HCT116 (cell line): ENCODE measurements around the gene CYP46A1. TPM values are rescaled to one million over a fixed set of nuclear protein-coding genes. Genes with fewer than 3 reads are reported as not detected.

Experiments used
- ATAC-seq: fragments of 200-7000 bp; cut with Tn5 transposase; 2 replicates; pipeline ENCODE4 v1.9.1; 2020; ENCODE audit warnings: mild to moderate bottlenecking, moderate library complexity
- BruUV-seq: library from RNA; stranded (reverse); fragments of 400-500 nt; replicated peaks from 2 replicates; lab custom pipeline; 2021; lab: Mats Ljungman, UMichigan
- CTCF ChIA-PET: fragments of 300-600 bp; sonication (Branson Sonifier 250); formaldehyde crosslinking; loops from one replicate; lab custom pipeline; 2021; ENCODE audit warnings: antibody characterized with exemption; lab: Charles Lee
- POLR2A ChIA-PET: fragments of 300-600, 350-600 bp; sonication (Branson Sonifier 250); formaldehyde crosslinking; loops from one replicate; lab custom pipeline; 2021; ENCODE audit warnings: antibody characterized with exemption; lab: Charles Lee
- RAD21 ChIA-PET, 2 experiments: fragments of 300-600 bp; sonication (Branson Sonifier 250); formaldehyde crosslinking; loops; one replicate each; lab custom pipeline; 2023; ENCODE audit warnings: low total read pairs in 2 of 2; ENCODE audit not compliant: uncharacterized antibody in 2 of 2, unreplicated experiment in 2 of 2, low non-redundant PET in 1 of 2; lab: Charles Lee
- DNase-seq: peaks from one replicate; pipeline ENCODE4 v3.0.0-alpha.2; 2010; ENCODE audit warnings: low read depth, low spot score
- H2AFZ ChIP-seq: fragments of 200-600 bp; shearing (Covaris generic), sonication (generic); 2 replicates; pipeline ENCODE4 v1.6.1; 2017; ENCODE audit warnings: low read depth, mixed run types, mixed read lengths, antibody characterized with exemption, low read length; ENCODE audit not compliant: poor library complexity, severe bottlenecking
- H3K27ac ChIP-seq: 2 replicates; pipeline ENCODE4 v1.5.1; 2012; ENCODE audit warnings: low read depth, low read length
- H3K27me3 ChIP-seq: fragments of 200-600 bp; sonication (generic); 2 replicates; pipeline ENCODE4 v1.6.1; 2016; ENCODE audit warnings: mixed run types, low read length, mixed read lengths; ENCODE audit not compliant: insufficient read depth
- H3K36me3 ChIP-seq, 2 experiments: fragments of 200-500 bp in 1 of 2; fragments of 200-600 bp in 1 of 2; sonication (Bioruptor generic) in 1 of 2; sonication (generic) in 1 of 2; 2 replicates each; pipeline versions ENCODE4 v1.5.1 to v1.6.1; 2014 to 2016; ENCODE audit warnings: low read length in 2 of 2, inconsistent platforms in 1 of 2, mixed read lengths in 1 of 2, mixed run types in 1 of 2; ENCODE audit not compliant: insufficient read depth in 2 of 2, control insufficient read depth in 1 of 2
- H3K4me1 ChIP-seq, 2 experiments: fragments of 200-600 bp in 1 of 2; sonication (generic) in 1 of 2; 2 replicates each; pipeline versions ENCODE4 v1.5.1 to v1.6.1; 2012 to 2017; ENCODE audit warnings: low read length in 2 of 2, inconsistent platforms in 1 of 2, mild to moderate bottlenecking in 1 of 2, mixed read lengths in 1 of 2, mixed run types in 1 of 2, moderate library complexity in 1 of 2; ENCODE audit not compliant: insufficient read depth in 2 of 2, control insufficient read depth in 1 of 2
- H3K4me2 ChIP-seq: fragments of 200-600 bp; sonication (generic); 2 replicates; pipeline ENCODE4 v1.6.1; 2017; ENCODE audit warnings: mixed run types, low read length, mixed read lengths
- H3K4me3 ChIP-seq, 2 experiments: fragments of 200-600 bp in 1 of 2; sonication (generic) in 1 of 2; replicated peaks in 1 of 2; 2 replicates each; pipeline ENCODE4 v1.5.1; 2011 to 2016; ENCODE audit warnings: low read length in 2 of 2, control low read depth in 1 of 2, low read depth in 1 of 2, mild to moderate bottlenecking in 1 of 2, mixed read lengths in 1 of 2, mixed run types in 1 of 2
- H3K79me2 ChIP-seq: fragments of 200-600 bp; sonication (generic); 2 replicates; pipeline ENCODE4 v1.6.1; 2017; ENCODE audit warnings: mild to moderate bottlenecking, mixed run types, low read length, moderate library complexity, mixed read lengths; ENCODE audit not compliant: insufficient read depth
- H3K9ac ChIP-seq: fragments of 200-600 bp; sonication (generic); 2 replicates; pipeline ENCODE4 v1.6.1; 2016; ENCODE audit warnings: low read length, mixed read lengths
- H3K9me2 ChIP-seq: fragments of 200-600 bp; sonication (generic), shearing (Covaris generic); 2 replicates; pipeline ENCODE4 v1.6.1; 2017; ENCODE audit warnings: mixed run types, mild to moderate bottlenecking, moderate library complexity; ENCODE audit not compliant: insufficient read depth
- H3K9me3 ChIP-seq, 2 experiments: fragments of 200-500 bp in 1 of 2; fragments of 200-600 bp in 1 of 2; sonication (Bioruptor generic) in 1 of 2; sonication (generic) in 1 of 2; 2 replicates each; pipeline ENCODE4 v1.6.1; 2014 to 2017; ENCODE audit warnings: low read length in 2 of 2, mixed read lengths in 2 of 2, inconsistent platforms in 1 of 2, low read depth in 1 of 2, mild to moderate bottlenecking in 1 of 2, mixed run types in 1 of 2, moderate library complexity in 1 of 2; ENCODE audit not compliant: control insufficient read depth in 1 of 2, insufficient read depth in 1 of 2
- H4K20me1 ChIP-seq: fragments of 200-600 bp; sonication (generic), shearing (Covaris generic); 2 replicates; pipeline ENCODE4 v1.6.1; 2017; ENCODE audit warnings: mixed run types, mild to moderate bottlenecking, moderate library complexity; ENCODE audit not compliant: insufficient read depth
- CEBPB ChIP-seq: IDR thresholded peaks from 2 replicates; pipeline ENCODE4 v1.6.1; 2012; ENCODE audit warnings: low read depth
- EGR1 ChIP-seq: IDR thresholded peaks from 2 replicates; pipeline ENCODE4 v1.6.1; 2012; ENCODE audit warnings: low read depth
- EZH2 ChIP-seq: fragments of 200-600 bp; sonication (generic); IDR thresholded peaks from 2 replicates; pipeline ENCODE4 v1.6.1; 2017; ENCODE audit warnings: antibody characterized with exemption, mixed run types
- JUND ChIP-seq: IDR thresholded peaks from 2 replicates; pipeline ENCODE4 v1.6.1; 2012
- POLR2A ChIP-seq: IDR thresholded peaks from 2 replicates; pipeline ENCODE4 v1.7.0; 2011; ENCODE audit warnings: borderline replicate concordance; ENCODE audit not compliant: insufficient read depth, insufficient read length; ENCODE audit errors: extremely low read depth
- RAD21 ChIP-seq: IDR thresholded peaks from 2 replicates; pipeline ENCODE4 v1.6.1; 2012; ENCODE audit warnings: low read depth, mild to moderate bottlenecking
- SIN3A ChIP-seq: IDR thresholded peaks from 2 replicates; pipeline ENCODE4 v1.6.1; 2012; ENCODE audit warnings: low read depth
- SRF ChIP-seq: IDR thresholded peaks from 2 replicates; pipeline ENCODE4 v1.6.1; 2012; ENCODE audit warnings: low read depth
- TCF7L2 ChIP-seq: IDR thresholded peaks from 2 replicates; pipeline ENCODE4 v1.7.0; 2011; ENCODE audit warnings: borderline replicate concordance, inconsistent platforms; ENCODE audit not compliant: insufficient read depth, insufficient read length; ENCODE audit errors: extremely low read depth
- YY1 ChIP-seq: IDR thresholded peaks from 2 replicates; pipeline ENCODE4 v1.6.1; 2011; ENCODE audit warnings: low read length, low read depth, moderate library complexity, mild to moderate bottlenecking; ENCODE audit not compliant: insufficient replicate concordance; ENCODE audit errors: extremely low read depth
- ZFX ChIP-seq: fragments of 450-650 bp; IDR thresholded peaks from 2 replicates; pipeline ENCODE4 v1.6.1; 2017
- ZNF274 ChIP-seq: fragments of 200-500 bp; sonication (Bioruptor generic); IDR thresholded peaks from 2 replicates; pipeline ENCODE4 v1.6.1; 2014; ENCODE audit warnings: mild to moderate bottlenecking, low read depth, low read length, inconsistent platforms
- intact Hi-C: fragments of 100-400 bp; cut with micrococcal nuclease; formaldehyde crosslinking; loops from 2 replicates; pipeline ENCODE4 v1.10.0; 2022
- total RNA-seq: library from RNA; stranded (reverse); gene quantifications from one replicate; pipeline ENCODE4 v1.2.1, GENCODE V29; 2021; ENCODE audit not compliant: unreplicated experiment
- TF ChIP-seq, protein P1 (sequence below): IDR thresholded peaks from 2 replicates; pipeline ENCODE4 v1.6.1; 2012
- TF ChIP-seq, protein P2 (sequence below): IDR thresholded peaks from 2 replicates; pipeline ENCODE4 v1.6.1; 2011; ENCODE audit warnings: mild to moderate bottlenecking, low read length, moderate library complexity; ENCODE audit not compliant: insufficient replicate concordance; ENCODE audit errors: extremely low read depth

The CYP46A1 gene
- total RNA-seq, 1 experiment from 2014 or later = 0.76 TPM

DNA sequence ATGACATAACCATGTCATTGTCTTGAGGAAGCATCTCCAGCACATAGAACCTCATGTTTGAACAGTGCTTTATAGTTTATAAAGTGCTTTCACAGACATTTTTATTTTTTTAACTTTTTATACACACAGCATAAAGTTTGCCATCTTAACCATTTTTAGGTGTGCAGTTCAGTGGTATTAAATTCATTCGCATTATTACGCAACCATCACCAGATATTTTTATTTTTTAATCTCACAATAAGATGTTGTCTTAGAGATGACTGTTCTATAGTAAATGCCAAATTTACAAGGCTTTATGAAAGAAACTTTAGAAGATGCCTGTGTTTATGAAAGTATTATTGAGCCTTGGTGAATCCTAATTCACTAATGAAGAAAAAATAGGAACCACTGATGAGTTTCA, 19.9 kb downstream of the CYP46A1 start:
- TF ChIP-seq POLR2A = no peak
- TF ChIP-seq, protein P1, sequence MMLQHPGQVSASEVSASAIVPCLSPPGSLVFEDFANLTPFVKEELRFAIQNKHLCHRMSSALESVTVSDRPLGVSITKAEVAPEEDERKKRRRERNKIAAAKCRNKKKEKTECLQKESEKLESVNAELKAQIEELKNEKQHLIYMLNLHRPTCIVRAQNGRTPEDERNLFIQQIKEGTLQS = no peak
- TF ChIP-seq EZH2 = no peak
- no peak for TF ChIP-seq YY1
- TF ChIP-seq ZFX = no peak
- no peak for TF ChIP-seq ZNF274
- TF ChIP-seq TCF7L2 = no peak
- no peak for TF ChIP-seq SIN3A
- TF ChIP-seq RAD21 = no peak
- TF ChIP-seq EGR1 = no peak
- no peak for TF ChIP-seq SRF
- no peak for TF ChIP-seq CEBPB
- TF ChIP-seq, protein P2, sequence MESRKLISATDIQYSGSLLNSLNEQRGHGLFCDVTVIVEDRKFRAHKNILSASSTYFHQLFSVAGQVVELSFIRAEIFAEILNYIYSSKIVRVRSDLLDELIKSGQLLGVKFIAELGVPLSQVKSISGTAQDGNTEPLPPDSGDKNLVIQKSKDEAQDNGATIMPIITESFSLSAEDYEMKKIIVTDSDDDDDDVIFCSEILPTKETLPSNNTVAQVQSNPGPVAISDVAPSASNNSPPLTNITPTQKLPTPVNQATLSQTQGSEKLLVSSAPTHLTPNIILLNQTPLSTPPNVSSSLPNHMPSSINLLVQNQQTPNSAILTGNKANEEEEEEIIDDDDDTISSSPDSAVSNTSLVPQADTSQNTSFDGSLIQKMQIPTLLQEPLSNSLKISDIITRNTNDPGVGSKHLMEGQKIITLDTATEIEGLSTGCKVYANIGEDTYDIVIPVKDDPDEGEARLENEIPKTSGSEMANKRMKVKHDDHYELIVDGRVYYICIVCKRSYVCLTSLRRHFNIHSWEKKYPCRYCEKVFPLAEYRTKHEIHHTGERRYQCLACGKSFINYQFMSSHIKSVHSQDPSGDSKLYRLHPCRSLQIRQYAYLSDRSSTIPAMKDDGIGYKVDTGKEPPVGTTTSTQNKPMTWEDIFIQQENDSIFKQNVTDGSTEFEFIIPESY = no peak
- no peak for TF ChIP-seq JUND
- no TSS peak for BruUV-seq
- POLR2A ChIA-PET = no interaction called here

More for the DNA sequence above, 19.9 kb downstream of the CYP46A1 start:
- H3K36me3 ChIP-seq = no peaks in the 10 kb centered on the region
- no peak overlapping the region for H3K9ac ChIP-seq
- H3K4me1 ChIP-seq = no peaks in the 10 kb centered on the region
- H2AFZ ChIP-seq = no peak overlapping the region
- CTCF ChIA-PET = no interaction called here
- no peak overlapping the region for H3K4me2 ChIP-seq
- peaks cover 11 to 12% of the 10 kb centered on the region in 2 experiments; a peak in 2 of 4 replicates for H3K9me3 ChIP-seq
- H3K4me3 ChIP-seq = no peak overlapping the region
- no peak overlapping the region for H3K27ac ChIP-seq
- ATAC-seq (no peak), DNase-seq (no peak)
- H4K20me1 ChIP-seq = no peaks in the 10 kb centered on the region
- no peaks in the 10 kb centered on the region for H3K9me2 ChIP-seq
- H3K79me2 ChIP-seq = no peaks in the 10 kb centered on the region
- H3K27me3 ChIP-seq = no peaks in the 10 kb centered on the region
- RAD21 ChIA-PET = no interaction called here
- intact Hi-C loops = no loop called here
